WTC11 (cell line): Measurements from ENCODE around the gene PDK3.

Experiments
- CREM ChIP-seq: sonication (generic); formaldehyde crosslinking; IDR thresholded peaks from 2 replicates; pipeline ENCODE4 v1.8.1; 2022; ENCODE audit warnings: mild to moderate bottlenecking, missing genetic modification reagents, moderate library complexity
- TF ChIP-seq, protein P1 (sequence below): sonication (generic); formaldehyde crosslinking; IDR thresholded peaks from 2 replicates; pipeline ENCODE4 v1.8.1; 2022; ENCODE audit warnings: low read depth, mild to moderate bottlenecking, moderate library complexity, missing genetic modification reagents, borderline replicate concordance

DNA sequence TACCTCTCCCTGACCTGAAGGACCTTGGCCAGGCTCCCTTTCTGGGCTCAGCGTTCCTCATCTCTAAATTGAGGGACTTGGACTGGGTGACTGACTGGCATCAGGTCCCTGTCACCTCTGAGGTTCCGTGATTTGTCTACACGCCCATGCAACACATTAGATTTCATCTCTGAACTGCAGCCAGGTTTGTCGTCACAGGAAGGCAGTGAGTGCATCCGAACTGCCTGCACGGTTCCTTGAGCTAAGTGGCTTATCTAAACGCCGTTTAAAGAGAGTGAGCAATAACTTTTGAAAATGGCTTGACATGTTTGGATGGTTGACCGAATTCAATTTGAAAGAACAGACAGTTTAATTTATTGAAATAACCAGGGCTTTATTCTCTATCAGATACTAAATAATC is 112.0 kb downstream of the PDK3 start:
- TF ChIP-seq, protein P1, sequence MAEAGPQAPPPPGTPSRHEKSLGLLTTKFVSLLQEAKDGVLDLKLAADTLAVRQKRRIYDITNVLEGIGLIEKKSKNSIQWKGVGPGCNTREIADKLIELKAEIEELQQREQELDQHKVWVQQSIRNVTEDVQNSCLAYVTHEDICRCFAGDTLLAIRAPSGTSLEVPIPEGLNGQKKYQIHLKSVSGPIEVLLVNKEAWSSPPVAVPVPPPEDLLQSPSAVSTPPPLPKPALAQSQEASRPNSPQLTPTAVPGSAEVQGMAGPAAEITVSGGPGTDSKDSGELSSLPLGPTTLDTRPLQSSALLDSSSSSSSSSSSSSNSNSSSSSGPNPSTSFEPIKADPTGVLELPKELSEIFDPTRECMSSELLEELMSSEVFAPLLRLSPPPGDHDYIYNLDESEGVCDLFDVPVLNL (CRISPR knock-in tag), result no peak
- TF ChIP-seq CREM, result no peak
